Thoracic aorta (tissue), 2 donors: ENCODE results near the gene BABAM2. TPM values are rescaled to one million over a fixed set of nuclear protein-coding genes. Genes with fewer than 3 reads are reported as not detected.

Experiments used
- ATAC-seq: fragments of 150-250 bp; one replicate; pipeline ENCODE4 v1.8.0; 2017; ENCODE audit warnings: low read depth; ENCODE audit not compliant: insufficient number of reproducible peaks, low FRiP score
- DNase-seq: peaks from one replicate; pipeline ENCODE4 v3.0.0-alpha.2; 2020; ENCODE audit warnings: low spot score
- H3K27ac ChIP-seq, 2 donors: fragments of 200-600 bp; sonication (generic); 1 replicate in 1 of 2; 2 replicates in 1 of 2; pipeline ENCODE4 v1.5.1; 2016; ENCODE audit warnings: mild to moderate bottlenecking in 2 of 2, moderate library complexity in 2 of 2
- H3K27me3 ChIP-seq: fragments of 200-600 bp; sonication (generic); replicated peaks from 2 replicates; pipeline ENCODE4 v1.6.0; 2016; ENCODE audit warnings: mild to moderate bottlenecking; ENCODE audit not compliant: insufficient read depth
- H3K36me3 ChIP-seq: fragments of 200-600 bp; sonication (generic); one replicate; pipeline ENCODE4 v1.5.1; 2016
- H3K4me1 ChIP-seq, 2 donors: fragments of 200-600 bp; sonication (generic); 1 replicate in 1 of 2; 2 replicates in 1 of 2; pipeline versions ENCODE4 v1.5.1 to v1.6.0; 2016; ENCODE audit warnings: low read depth in 2 of 2, mild to moderate bottlenecking in 1 of 2; ENCODE audit not compliant: control insufficient read depth in 1 of 2
- H3K4me3 ChIP-seq: fragments of 200-600 bp; sonication (generic); 2 replicates; pipeline ENCODE4 v1.5.1; 2016; ENCODE audit warnings: mild to moderate bottlenecking
- H3K9me3 ChIP-seq: fragments of 200-600 bp; sonication (generic); 2 replicates; pipeline ENCODE4 v1.5.1; 2016
- total RNA-seq, 2 donors: library from RNA; depleted of rRNA; stranded (reverse); fragments of >200 nt; gene quantifications; one replicate each; pipeline versions ENCODE4 v1.1.0 to v1.2.3, GENCODE V29; 2016
- TF ChIP-seq, protein P1 (sequence below): fragments of 200-600 bp; sonication (generic); IDR thresholded peaks from one replicate; pipeline ENCODE4 v1.5.1; 2019; ENCODE audit warnings: antibody characterized with exemption

The BABAM2 gene
- total RNA-seq, 2 donors from 2014 or later = 24.7 to 32.8 TPM

DNA sequence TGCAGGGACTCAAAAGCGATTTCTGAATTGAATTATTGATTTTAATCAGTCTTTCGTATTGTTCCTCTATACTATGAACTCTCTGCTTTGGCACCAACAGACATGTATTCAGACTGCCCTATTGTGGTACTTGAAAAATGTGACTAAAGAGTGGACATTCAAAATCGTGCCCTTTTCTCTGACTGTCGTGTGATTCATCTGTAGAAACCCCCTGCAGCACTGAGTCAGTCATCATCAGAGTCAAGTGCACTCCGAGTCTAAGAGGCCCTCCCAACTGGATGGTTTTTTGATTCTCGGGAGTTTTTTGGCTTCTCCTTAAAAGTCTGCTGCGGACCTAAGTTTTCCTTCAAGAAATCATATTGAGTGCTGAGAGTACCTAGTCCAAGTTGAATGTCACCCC, 405.7 kb downstream of the BABAM2 start:
- Histone ChIP-seq H3K4me1 (peaks cover 5 to 18% of the 10 kb centered on the region in 2 donors), H3K4me3 (no peak overlapping the region), H3K36me3 (no peaks in the 10 kb centered on the region), H3K27ac (no peak overlapping the region), H3K27me3 (no peaks in the 10 kb centered on the region), H3K9me3 (no peaks in the 10 kb centered on the region)
- DNase-seq (no peak), ATAC-seq (no peak)
- TF ChIP-seq, protein P1, sequence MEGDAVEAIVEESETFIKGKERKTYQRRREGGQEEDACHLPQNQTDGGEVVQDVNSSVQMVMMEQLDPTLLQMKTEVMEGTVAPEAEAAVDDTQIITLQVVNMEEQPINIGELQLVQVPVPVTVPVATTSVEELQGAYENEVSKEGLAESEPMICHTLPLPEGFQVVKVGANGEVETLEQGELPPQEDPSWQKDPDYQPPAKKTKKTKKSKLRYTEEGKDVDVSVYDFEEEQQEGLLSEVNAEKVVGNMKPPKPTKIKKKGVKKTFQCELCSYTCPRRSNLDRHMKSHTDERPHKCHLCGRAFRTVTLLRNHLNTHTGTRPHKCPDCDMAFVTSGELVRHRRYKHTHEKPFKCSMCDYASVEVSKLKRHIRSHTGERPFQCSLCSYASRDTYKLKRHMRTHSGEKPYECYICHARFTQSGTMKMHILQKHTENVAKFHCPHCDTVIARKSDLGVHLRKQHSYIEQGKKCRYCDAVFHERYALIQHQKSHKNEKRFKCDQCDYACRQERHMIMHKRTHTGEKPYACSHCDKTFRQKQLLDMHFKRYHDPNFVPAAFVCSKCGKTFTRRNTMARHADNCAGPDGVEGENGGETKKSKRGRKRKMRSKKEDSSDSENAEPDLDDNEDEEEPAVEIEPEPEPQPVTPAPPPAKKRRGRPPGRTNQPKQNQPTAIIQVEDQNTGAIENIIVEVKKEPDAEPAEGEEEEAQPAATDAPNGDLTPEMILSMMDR = no peak

DNA sequence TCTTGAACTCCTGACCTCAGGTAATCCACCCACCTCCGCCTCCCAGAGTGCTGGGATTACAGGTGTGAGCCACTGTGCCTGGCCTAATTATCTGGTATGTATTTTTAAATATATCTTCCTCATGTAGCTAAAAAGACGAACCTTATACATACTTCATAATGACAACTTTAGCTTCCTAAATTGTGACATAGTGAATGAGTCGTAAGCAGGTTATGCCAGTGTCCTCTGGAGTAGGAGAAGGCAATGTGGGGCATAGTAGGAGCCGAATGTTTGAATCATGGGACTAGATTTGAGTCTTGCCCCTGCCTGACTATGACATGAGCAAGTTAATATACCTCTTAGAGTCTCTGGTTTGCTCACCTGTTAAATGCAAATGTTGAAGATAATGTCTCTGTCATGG, 406.4 kb downstream of the BABAM2 start:
- H3K4me1 ChIP-seq = peaks cover 5 to 22% of the 10 kb centered on the region in 2 donors
- TF ChIP-seq, protein P1 = no peak
- no peaks in the 10 kb centered on the region for H3K27me3 ChIP-seq
- H3K4me3 ChIP-seq = no peak overlapping the region
- H3K27ac ChIP-seq = no peak overlapping the region
- ATAC-seq = no peak
- H3K9me3 ChIP-seq = no peaks in the 10 kb centered on the region
- DNase-seq = no peak
- no peaks in the 10 kb centered on the region for H3K36me3 ChIP-seq

DNA sequence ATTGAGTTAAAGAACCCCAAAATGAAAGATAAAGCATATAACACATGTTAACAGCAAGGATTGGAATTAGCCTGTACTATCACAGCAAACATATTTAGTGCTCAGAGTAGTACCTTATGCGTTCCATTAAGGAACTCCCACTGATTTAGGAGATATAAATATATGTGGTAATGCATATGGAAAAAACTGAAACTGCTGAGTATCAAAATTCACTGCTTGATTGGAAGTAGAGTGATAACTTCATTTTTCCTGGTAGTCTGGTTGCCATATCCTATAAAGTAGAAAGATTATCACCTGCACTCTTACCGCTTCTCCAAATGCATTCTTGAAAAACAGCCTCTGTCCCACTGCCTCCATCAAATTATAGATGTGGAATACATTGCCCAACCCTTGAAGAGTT, 407.0 kb downstream of the BABAM2 start:
- no peaks in the 10 kb centered on the region for H3K9me3 ChIP-seq
- peaks cover 5 to 22% of the 10 kb centered on the region in 2 donors for H3K4me1 ChIP-seq
- no peak overlapping the region for H3K27ac ChIP-seq
- no peak for DNase-seq
- no peak overlapping the region for H3K4me3 ChIP-seq
- TF ChIP-seq, protein P1 = no peak
- H3K36me3 ChIP-seq = no peaks in the 10 kb centered on the region
- ATAC-seq = no peak
- no peaks in the 10 kb centered on the region for H3K27me3 ChIP-seq

DNA sequence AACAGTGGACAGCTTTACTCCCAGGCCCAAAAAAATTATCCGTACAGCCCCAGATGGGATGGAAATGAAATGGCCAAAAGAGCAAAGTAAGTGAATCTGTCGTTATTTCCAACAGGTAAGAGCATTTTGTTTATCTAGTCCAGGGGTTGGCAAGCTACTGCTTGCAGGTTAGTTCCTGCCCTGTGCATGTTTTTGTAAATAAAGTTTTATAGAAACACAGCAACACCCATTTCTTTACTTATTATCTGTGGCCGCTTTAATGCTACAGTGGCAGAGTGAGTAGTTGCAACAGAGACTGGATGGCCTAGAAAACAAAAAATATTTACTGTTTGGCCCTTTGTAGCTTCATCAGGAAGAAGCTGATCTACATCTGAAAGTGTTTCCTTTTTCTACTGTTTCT, 407.9 kb downstream of the BABAM2 start:
- H3K9me3 ChIP-seq = no peaks in the 10 kb centered on the region
- H3K36me3 ChIP-seq = no peaks in the 10 kb centered on the region
- TF ChIP-seq, protein P1 = no peak
- no peak for DNase-seq
- no peak for ATAC-seq
- H3K4me1 ChIP-seq = peaks cover 5 to 22% of the 10 kb centered on the region in 2 donors
- no peak overlapping the region for H3K27ac ChIP-seq
- no peaks in the 10 kb centered on the region for H3K27me3 ChIP-seq
- H3K4me3 ChIP-seq = no peak overlapping the region

DNA sequence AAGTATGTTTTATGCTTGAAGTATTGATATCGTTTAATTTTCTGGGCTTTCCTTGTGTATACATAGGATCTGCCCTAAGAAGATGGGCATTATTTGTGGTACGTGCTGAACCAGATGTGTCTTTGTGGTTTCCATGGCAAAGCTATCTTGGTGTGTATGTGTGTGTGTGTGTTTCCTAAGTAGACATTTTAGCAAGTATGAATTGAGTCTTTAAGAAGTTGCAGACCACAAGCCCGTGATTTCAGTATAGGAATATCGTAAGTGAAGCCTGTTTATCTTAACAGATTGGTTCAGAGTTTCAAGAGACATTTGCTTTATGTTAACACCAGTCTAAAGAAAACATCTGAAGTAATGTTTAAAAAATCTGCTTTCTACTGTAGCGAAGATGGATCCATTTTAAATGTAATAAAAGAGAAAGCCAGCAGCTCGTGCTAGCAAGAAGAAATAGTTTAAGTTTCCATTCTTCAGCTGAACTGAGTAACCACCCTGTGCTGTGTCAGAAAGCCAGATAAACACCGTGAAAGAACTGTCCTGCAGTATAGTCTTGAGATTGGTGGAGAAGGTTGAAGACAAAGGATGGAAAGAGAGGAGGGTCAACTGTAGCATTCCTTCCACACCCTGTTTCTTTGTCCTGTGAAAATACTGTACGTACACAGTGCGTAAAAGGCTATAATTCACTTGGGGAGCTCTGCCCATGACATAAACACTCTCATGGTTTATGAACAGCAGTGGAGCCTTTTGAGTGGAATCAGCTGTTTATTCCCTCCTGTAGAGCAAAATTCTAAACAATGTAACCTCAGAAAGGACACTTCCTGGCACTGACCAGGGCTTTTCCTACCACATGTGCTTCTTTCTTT, 410.2 kb downstream of the BABAM2 start:
- Histone ChIP-seq H3K4me3 (peak overlapping the region; percentile 0), H3K27me3 (no peaks in the 10 kb centered on the region), H3K9me3 (peaks cover 4% of the 10 kb centered on the region), H3K4me1 (peaks cover 0 to 15% of the 10 kb centered on the region in 2 donors), H3K36me3 (no peaks in the 10 kb centered on the region), H3K27ac (peak overlapping the region in 1 of 2 donors; percentile 10)
- peak; percentile 39 for ATAC-seq
- DNase-seq = no peak
- TF ChIP-seq, protein P1 = no peak
